HG03442 (cell line): ENCODE measurements around the gene SH3BP1.

Experiments used
- ATAC-seq: cut with Tn5 transposase; IDR thresholded peaks from one replicate; pipeline ENCODE4 v1.9.1; 2021; ENCODE audit warnings: mild to moderate bottlenecking, moderate library complexity; ENCODE audit not compliant: unreplicated experiment

The SH3BP1 gene

GRCh38 chr22:37611207-37611606 lies 28.3 kb upstream of the SH3BP1 start:
- ATAC-seq: no peak

GRCh38 chr22:37616201-37617083 lies 23.0 kb upstream of the SH3BP1 start:
- ATAC-seq: no peak

GRCh38 chr22:37617431-37617830 lies 22.0 kb upstream of the SH3BP1 start:
- ATAC-seq: no peak

- no peak for ATAC-seq
These were observed 21.3 kb upstream of the SH3BP1 start for GRCh38 chr22:37618072-37618656.

- no peak for ATAC-seq
These were observed 20.8 kb upstream of the SH3BP1 start for GRCh38 chr22:37618674-37619073.

GRCh38 chr22:37619991-37620390 lies 19.5 kb upstream of the SH3BP1 start:
- ATAC-seq: no peak

- ATAC-seq: no peak
These were observed 18.1 kb upstream of the SH3BP1 start for GRCh38 chr22:37621352-37621860.

- no peak for ATAC-seq
These were observed 16.1 kb upstream of the SH3BP1 start for GRCh38 chr22:37623075-37624016.

GRCh38 chr22:37624017-37624365 lies 15.5 kb upstream of the SH3BP1 start:
- ATAC-seq: no peak

- ATAC-seq: no peak
These were observed 14.6 kb upstream of the SH3BP1 start for GRCh38 chr22:37624876-37625275.

GRCh38 chr22:37625737-37626136 lies 13.7 kb upstream of the SH3BP1 start:
- no peak for ATAC-seq

GRCh38 chr22:37626144-37626543 lies 13.3 kb upstream of the SH3BP1 start:
- ATAC-seq: no peak

GRCh38 chr22:37626556-37627075 lies 12.9 kb upstream of the SH3BP1 start:
- no peak for ATAC-seq

- ATAC-seq: no peak
These were observed 12.3 kb upstream of the SH3BP1 start for GRCh38 chr22:37627121-37627520.

GRCh38 chr22:37627545-37627944 lies 11.9 kb upstream of the SH3BP1 start:
- ATAC-seq: no peak

- no peak for ATAC-seq
These were observed 10.6 kb upstream of the SH3BP1 start for GRCh38 chr22:37628830-37629229.

- no peak for ATAC-seq
These were observed 9.5 kb upstream of the SH3BP1 start for GRCh38 chr22:37629928-37630327.

GRCh38 chr22:37630839-37631435 lies 8.5 kb upstream of the SH3BP1 start:
- no peak for ATAC-seq

GRCh38 chr22:37631448-37632173 lies 7.9 kb upstream of the SH3BP1 start:
- ATAC-seq: no peak
